ENCODE results near the gene TALDO1. TPM values are rescaled to one million over a fixed set of nuclear protein-coding genes. Genes with fewer than 3 reads are reported as not detected.

Gene TALDO1
- total and polyA plus RNA-seq, 2 experiments from 2014 or later: 353 to 402 TPM

- no peak overlapping the region for H3K27ac Mint-ChIP-seq
- Histone ChIP-seq H3K4me3 (no peak overlapping the region), H2AFZ (no peak overlapping the region), H3K79me2 (replicated peaks; ENCODE audit: insufficient read depth) (peaks cover 43% of the 10 kb centered on the region), H3K27ac (ENCODE audit: low read depth) (no peak overlapping the region), H3K9me2 (ENCODE audit: insufficient read depth) (no peaks in the 10 kb centered on the region), H3K4me2 (peak overlapping the region; percentile 90), H4K20me1 (replicated peaks; ENCODE audit: insufficient read depth) (peaks cover 24% of the 10 kb centered on the region), H3K4me1 (ENCODE audit: insufficient read depth) (peaks cover 11% of the 10 kb centered on the region; the same call in 1 of the 2 replicates), H3K36me3 (ENCODE audit: insufficient read depth) (no peaks in the 10 kb centered on the region; the same call in 1 of the 2 replicates), H3K27me3 (ENCODE audit: insufficient read depth) (no peaks in the 10 kb centered on the region), H3F3A (replicated peaks; ENCODE audit: low read depth) (peaks cover 4% of the 10 kb centered on the region; the same call in 1 of the 2 replicates)
- H3K9me3 Mint-ChIP-seq: no peaks in the 10 kb centered on the region
- peaks cover 15% of the 10 kb centered on the region for H3K4me1 Mint-ChIP-seq
- no peak for ATAC-seq
- TF ChIP-seq ZNF331 (CRISPR knock-in tag; IDR thresholded peaks at IDR 0.05; ENCODE audit: low read depth) (no peak), EZH2 (IDR thresholded peaks at IDR 0.05; ENCODE audit: low read depth, unreplicated experiment) (no peak), ETS1 (IDR thresholded peaks at IDR 0.05) (no peak), CREB1 (CRISPR knock-in tag; IDR thresholded peaks at IDR 0.05; ENCODE audit: low read depth) (no peak), NANOG (IDR thresholded peaks at IDR 0.05; ENCODE audit: borderline replicate concordance) (no peak), EZH2phosphoT487 (IDR thresholded peaks at IDR 0.05; ENCODE audit: unreplicated experiment) (no peak)
- TF ChIP-seq, protein P1, sequence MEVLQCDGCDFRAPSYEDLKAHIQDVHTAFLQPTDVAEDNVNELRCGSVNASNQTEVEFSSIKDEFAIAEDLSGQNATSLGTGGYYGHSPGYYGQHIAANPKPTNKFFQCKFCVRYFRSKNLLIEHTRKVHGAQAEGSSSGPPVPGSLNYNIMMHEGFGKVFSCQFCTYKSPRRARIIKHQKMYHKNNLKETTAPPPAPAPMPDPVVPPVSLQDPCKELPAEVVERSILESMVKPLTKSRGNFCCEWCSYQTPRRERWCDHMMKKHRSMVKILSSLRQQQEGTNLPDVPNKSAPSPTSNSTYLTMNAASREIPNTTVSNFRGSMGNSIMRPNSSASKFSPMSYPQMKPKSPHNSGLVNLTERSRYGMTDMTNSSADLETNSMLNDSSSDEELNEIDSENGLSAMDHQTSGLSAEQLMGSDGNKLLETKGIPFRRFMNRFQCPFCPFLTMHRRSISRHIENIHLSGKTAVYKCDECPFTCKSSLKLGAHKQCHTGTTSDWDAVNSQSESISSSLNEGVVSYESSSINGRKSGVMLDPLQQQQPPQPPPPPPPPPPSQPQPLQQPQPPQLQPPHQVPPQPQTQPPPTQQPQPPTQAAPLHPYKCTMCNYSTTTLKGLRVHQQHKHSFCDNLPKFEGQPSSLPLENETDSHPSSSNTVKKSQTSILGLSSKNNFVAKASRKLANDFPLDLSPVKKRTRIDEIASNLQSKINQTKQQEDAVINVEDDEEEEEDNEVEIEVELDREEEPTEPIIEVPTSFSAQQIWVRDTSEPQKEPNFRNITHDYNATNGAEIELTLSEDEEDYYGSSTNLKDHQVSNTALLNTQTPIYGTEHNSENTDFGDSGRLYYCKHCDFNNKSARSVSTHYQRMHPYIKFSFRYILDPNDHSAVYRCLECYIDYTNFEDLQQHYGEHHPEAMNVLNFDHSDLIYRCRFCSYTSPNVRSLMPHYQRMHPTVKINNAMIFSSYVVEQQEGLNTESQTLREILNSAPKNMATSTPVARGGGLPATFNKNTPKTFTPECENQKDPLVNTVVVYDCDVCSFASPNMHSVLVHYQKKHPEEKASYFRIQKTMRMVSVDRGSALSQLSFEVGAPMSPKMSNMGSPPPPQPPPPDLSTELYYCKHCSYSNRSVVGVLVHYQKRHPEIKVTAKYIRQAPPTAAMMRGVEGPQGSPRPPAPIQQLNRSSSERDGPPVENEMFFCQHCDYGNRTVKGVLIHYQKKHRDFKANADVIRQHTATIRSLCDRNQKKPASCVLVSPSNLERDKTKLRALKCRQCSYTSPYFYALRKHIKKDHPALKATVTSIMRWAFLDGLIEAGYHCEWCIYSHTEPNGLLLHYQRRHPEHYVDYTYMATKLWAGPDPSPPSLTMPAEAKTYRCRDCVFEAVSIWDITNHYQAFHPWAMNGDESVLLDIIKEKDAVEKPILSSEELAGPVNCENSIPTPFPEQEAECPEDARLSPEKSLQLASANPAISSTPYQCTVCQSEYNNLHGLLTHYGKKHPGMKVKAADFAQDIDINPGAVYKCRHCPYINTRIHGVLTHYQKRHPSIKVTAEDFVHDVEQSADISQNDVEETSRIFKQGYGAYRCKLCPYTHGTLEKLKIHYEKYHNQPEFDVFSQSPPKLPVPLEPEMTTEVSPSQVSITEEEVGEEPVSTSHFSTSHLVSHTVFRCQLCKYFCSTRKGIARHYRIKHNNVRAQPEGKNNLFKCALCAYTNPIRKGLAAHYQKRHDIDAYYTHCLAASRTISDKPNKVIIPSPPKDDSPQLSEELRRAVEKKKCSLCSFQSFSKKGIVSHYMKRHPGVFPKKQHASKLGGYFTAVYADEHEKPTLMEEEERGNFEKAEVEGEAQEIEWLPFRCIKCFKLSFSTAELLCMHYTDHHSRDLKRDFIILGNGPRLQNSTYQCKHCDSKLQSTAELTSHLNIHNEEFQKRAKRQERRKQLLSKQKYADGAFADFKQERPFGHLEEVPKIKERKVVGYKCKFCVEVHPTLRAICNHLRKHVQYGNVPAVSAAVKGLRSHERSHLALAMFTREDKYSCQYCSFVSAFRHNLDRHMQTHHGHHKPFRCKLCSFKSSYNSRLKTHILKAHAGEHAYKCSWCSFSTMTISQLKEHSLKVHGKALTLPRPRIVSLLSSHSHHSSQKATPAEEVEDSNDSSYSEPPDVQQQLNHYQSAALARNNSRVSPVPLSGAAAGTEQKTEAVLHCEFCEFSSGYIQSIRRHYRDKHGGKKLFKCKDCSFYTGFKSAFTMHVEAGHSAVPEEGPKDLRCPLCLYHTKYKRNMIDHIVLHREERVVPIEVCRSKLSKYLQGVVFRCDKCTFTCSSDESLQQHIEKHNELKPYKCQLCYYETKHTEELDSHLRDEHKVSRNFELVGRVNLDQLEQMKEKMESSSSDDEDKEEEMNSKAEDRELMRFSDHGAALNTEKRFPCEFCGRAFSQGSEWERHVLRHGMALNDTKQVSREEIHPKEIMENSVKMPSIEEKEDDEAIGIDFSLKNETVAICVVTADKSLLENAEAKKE (CRISPR knock-in tag; IDR thresholded peaks at IDR 0.05): no peak
- H3K4me3 Mint-ChIP-seq: peak overlapping the region; percentile 87; the same call in 2 of the 3 replicates
- peaks cover 20% of the 10 kb centered on the region for H3K36me3 Mint-ChIP-seq (ENCODE audit: low read depth)
- no peak for DNase-seq (ENCODE audit: low spot score)
- H3K27me3 Mint-ChIP-seq (ENCODE audit: insufficient read depth, low read depth, poor library complexity): peaks cover 14% of the 10 kb centered on the region
These were observed 27.8 kb downstream of the TALDO1 start for GRCh38 chr11:774873-775592.
